HepG2 (cell line): Measurements from ENCODE around the gene NCF2. TPM values are rescaled to one million over a fixed set of nuclear protein-coding genes. Genes with fewer than 3 reads are reported as not detected.

ENCODE experiments used
- ARNTL ChIP-seq: sonication (generic); formaldehyde crosslinking; IDR thresholded peaks from 2 replicates; pipeline ENCODE4 v1.4.0; 2020; ENCODE audit warnings: mild to moderate bottlenecking, missing genetic modification reagents
- CEBPB ChIP-seq: IDR thresholded peaks from 2 replicates; pipeline ENCODE4 v1.6.1; 2011; ENCODE audit warnings: low read depth, low read length, improper control_type of control experiment, borderline replicate concordance
- KMT2B ChIP-seq: IDR thresholded peaks from 2 replicates; pipeline ENCODE4 v1.6.1; 2016; ENCODE audit warnings: missing genetic modification reagents, missing compliant biosample characterization
- MEIS1 ChIP-seq: sonication (generic); formaldehyde crosslinking; IDR thresholded peaks from 2 replicates; pipeline ENCODE4 v1.9.0; 2021; ENCODE audit warnings: mild to moderate bottlenecking, missing genetic modification reagents, moderate library complexity, borderline replicate concordance
- PCBP1 ChIP-seq: fragments of 200-400 bp; formaldehyde crosslinking; IDR thresholded peaks from 2 replicates; pipeline ENCODE4 v1.6.1; 2017; ENCODE audit warnings: mild to moderate bottlenecking, low read depth, low read length, borderline replicate concordance
- RBAK ChIP-seq: sonication (generic); formaldehyde crosslinking; IDR thresholded peaks from 2 replicates; pipeline ENCODE4 v1.5.1; 2020; ENCODE audit warnings: mild to moderate bottlenecking, missing genetic modification reagents
- SP1 ChIP-seq, 2 experiments: fragments of 450-650 bp in 1 of 2; sonication (generic) in 1 of 2; formaldehyde crosslinking in 1 of 2; IDR thresholded peaks; 2 replicates each; pipeline versions ENCODE4 v1.4.0 to v1.6.1; 2016 to 2020; ENCODE audit warnings: missing genetic modification reagents in 1 of 2
- ZBTB42 ChIP-seq: sonication (generic); formaldehyde crosslinking; IDR thresholded peaks from 2 replicates; pipeline ENCODE4 v1.5.0; 2020; ENCODE audit warnings: mild to moderate bottlenecking, missing genetic modification reagents
- ZIK1 ChIP-seq: sonication (generic); formaldehyde crosslinking; IDR thresholded peaks from 2 replicates; pipeline ENCODE4 v1.5.0; 2020; ENCODE audit warnings: mild to moderate bottlenecking, low read depth, missing genetic modification reagents, borderline replicate concordance
- ZNF232 ChIP-seq: sonication (generic); formaldehyde crosslinking; IDR thresholded peaks from 2 replicates; pipeline ENCODE4 v1.4.0; 2020; ENCODE audit warnings: missing genetic modification reagents, borderline replicate concordance
- ZNF674 ChIP-seq: sonication (generic); formaldehyde crosslinking; IDR thresholded peaks from 2 replicates; pipeline ENCODE4 v1.5.0; 2020; ENCODE audit warnings: low read depth, mild to moderate bottlenecking, missing genetic modification reagents
- ZNF839 ChIP-seq: sonication (generic); formaldehyde crosslinking; IDR thresholded peaks from 2 replicates; pipeline ENCODE4 v1.4.0; 2020; ENCODE audit warnings: missing genetic modification reagents, mild to moderate bottlenecking, borderline replicate concordance
- ZSCAN22 ChIP-seq: sonication (generic); formaldehyde crosslinking; IDR thresholded peaks from 2 replicates; pipeline ENCODE4 v1.4.0; 2020; ENCODE audit warnings: mild to moderate bottlenecking, missing genetic modification reagents
- polyA plus RNA-seq, 8 experiments: library from polyadenylated mRNA; depleted of rRNA in 3 of 8; stranded (reverse) in 7 of 8; unstranded in 1 of 8; fragments of >200 nt; fragmentation: Illumina TruSeq in 4 of 8; extraction: Trizol in 4 of 8; gene quantifications; 2 replicates each; pipeline versions ENCODE4 v1.2.1 to v1.2.3, GENCODE V29; 2011 to 2016; ENCODE audit warnings: low read depth in 4 of 8, missing spikeins in 1 of 8, mixed read lengths in 1 of 8; ENCODE audit not compliant: insufficient read depth in 1 of 8
- total RNA-seq, 5 experiments: library from RNA; depleted of rRNA; stranded (reverse); fragments of >200 nt; fragmentation: Illumina TruSeq; extraction: Trizol; gene quantifications; 2 replicates each; pipeline ENCODE4 v1.2.3, GENCODE V29; 2016; ENCODE audit warnings: low read depth in 1 of 5
- TF ChIP-seq, protein P1 (sequence below): sonication (generic); formaldehyde crosslinking; IDR thresholded peaks from 2 replicates; pipeline ENCODE4 v1.4.0; 2020; ENCODE audit warnings: missing genetic modification reagents
- TF ChIP-seq, protein P2 (sequence below): sonication (generic); formaldehyde crosslinking; IDR thresholded peaks from 2 replicates; pipeline ENCODE4 v1.8.0; 2022; ENCODE audit warnings: low read depth, missing genetic modification reagents
- TF ChIP-seq, protein P3 (sequence below): sonication (generic); formaldehyde crosslinking; IDR thresholded peaks from 2 replicates; pipeline ENCODE4 v1.4.0; 2020; ENCODE audit warnings: missing genetic modification reagents
- TF ChIP-seq, protein P4 (sequence below): IDR thresholded peaks from 2 replicates; pipeline ENCODE4 v1.6.1; 2016

The NCF2 gene
- total and polyA plus RNA-seq, 2 of the 13 experiments (the other 11 are each of a cell fraction or from before 2014, with no cell fraction given), result 0.18 to 0.46 TPM

DNA sequence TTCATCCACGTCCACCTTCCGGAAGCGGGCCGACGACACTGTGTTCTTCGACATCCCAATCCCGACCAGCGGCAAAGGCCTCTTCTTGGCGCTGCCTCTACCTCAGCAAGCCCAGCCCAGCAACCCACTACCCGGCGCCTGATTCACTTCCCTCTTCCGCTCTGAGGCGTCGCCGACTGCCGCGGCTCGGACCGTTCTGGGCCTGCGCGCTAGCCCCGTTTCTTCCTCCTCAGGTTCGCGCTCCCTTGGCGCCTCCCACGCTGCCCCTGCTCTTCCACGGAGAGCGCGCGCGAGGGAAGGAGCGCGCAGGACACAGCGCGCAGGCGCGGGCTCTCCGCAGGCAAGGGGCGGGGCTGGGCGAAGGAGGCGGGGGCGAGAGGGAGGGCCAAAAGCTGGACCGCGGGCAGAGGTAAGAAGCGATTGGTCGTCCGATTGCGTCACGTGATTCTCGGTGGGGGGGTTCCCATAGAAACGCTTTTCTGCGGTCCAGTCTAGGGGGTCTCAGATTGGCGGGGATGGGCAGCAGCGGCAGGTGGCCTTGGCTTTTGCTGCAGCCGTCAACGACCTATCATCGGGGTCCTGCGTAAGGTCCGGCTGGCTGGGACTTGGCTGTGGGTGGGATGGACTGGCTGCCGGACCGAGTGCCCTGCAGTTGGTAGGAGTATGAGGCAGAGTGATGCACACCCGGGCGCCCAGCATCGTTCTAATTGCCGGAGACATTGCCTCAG is 45.5 kb upstream of the NCF2 start, which contains the start of gene ARPC5 (continued):
- TF ChIP-seq, protein P1, sequence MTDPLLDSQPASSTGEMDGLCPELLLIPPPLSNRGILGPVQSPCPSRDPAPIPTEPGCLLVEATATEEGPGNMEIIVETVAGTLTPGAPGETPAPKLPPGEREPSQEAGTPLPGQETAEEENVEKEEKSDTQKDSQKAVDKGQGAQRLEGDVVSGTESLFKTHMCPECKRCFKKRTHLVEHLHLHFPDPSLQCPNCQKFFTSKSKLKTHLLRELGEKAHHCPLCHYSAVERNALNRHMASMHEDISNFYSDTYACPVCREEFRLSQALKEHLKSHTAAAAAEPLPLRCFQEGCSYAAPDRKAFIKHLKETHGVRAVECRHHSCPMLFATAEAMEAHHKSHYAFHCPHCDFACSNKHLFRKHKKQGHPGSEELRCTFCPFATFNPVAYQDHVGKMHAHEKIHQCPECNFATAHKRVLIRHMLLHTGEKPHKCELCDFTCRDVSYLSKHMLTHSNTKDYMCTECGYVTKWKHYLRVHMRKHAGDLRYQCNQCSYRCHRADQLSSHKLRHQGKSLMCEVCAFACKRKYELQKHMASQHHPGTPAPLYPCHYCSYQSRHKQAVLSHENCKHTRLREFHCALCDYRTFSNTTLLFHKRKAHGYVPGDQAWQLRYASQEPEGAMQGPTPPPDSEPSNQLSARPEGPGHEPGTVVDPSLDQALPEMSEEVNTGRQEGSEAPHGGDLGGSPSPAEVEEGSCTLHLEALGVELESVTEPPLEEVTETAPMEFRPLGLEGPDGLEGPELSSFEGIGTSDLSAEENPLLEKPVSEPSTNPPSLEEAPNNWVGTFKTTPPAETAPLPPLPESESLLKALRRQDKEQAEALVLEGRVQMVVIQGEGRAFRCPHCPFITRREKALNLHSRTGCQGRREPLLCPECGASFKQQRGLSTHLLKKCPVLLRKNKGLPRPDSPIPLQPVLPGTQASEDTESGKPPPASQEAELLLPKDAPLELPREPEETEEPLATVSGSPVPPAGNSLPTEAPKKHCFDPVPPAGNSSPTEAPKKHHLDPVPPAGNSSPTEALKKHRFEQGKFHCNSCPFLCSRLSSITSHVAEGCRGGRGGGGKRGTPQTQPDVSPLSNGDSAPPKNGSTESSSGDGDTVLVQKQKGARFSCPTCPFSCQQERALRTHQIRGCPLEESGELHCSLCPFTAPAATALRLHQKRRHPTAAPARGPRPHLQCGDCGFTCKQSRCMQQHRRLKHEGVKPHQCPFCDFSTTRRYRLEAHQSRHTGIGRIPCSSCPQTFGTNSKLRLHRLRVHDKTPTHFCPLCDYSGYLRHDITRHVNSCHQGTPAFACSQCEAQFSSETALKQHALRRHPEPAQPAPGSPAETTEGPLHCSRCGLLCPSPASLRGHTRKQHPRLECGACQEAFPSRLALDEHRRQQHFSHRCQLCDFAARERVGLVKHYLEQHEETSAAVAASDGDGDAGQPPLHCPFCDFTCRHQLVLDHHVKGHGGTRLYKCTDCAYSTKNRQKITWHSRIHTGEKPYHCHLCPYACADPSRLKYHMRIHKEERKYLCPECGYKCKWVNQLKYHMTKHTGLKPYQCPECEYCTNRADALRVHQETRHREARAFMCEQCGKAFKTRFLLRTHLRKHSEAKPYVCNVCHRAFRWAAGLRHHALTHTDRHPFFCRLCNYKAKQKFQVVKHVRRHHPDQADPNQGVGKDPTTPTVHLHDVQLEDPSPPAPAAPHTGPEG (CRISPR knock-in tag), result peak; percentile 52; the same call in 1 of the 2 replicates
- TF ChIP-seq CEBPB, result peak; percentile 85
- peak; percentile 26; the same call in 1 of the 2 replicates for TF ChIP-seq PCBP1
- TF ChIP-seq, protein P2, sequence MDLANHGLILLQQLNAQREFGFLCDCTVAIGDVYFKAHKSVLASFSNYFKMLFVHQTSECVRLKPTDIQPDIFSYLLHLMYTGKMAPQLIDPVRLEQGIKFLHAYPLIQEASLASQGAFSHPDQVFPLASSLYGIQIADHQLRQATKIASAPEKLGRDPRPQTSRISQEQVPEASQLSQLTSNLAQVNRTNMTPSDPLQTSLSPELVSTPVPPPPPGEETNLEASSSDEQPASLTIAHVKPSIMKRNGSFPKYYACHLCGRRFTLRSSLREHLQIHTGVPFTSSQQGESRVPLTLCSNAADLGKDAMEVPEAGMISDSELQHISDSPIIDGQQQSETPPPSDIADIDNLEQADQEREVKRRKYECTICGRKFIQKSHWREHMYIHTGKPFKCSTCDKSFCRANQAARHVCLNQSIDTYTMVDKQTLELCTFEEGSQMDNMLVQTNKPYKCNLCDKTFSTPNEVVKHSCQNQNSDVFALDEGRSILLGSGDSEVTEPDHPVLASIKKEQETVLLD (CRISPR knock-in tag), result no peak
- TF ChIP-seq RBAK (CRISPR knock-in tag), result no peak; the same call in 1 of the 2 replicates
- TF ChIP-seq ZBTB42 (CRISPR knock-in tag), result no peak
- peak; percentile 55 for TF ChIP-seq KMT2B
- TF ChIP-seq, protein P3, sequence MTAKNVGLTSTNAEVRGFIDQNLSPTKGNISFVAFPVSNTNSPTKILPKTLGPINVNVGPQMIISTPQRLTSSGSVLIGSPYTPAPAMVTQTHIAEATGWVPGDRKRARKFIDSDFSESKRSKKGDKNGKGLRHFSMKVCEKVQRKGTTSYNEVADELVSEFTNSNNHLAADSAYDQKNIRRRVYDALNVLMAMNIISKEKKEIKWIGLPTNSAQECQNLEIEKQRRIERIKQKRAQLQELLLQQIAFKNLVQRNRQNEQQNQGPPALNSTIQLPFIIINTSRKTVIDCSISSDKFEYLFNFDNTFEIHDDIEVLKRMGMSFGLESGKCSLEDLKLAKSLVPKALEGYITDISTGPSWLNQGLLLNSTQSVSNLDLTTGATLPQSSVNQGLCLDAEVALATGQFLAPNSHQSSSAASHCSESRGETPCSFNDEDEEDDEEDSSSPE (CRISPR knock-in tag), result peak; percentile 91
- no peak for TF ChIP-seq ZNF839 (CRISPR knock-in tag)
- TF ChIP-seq, protein P4, sequence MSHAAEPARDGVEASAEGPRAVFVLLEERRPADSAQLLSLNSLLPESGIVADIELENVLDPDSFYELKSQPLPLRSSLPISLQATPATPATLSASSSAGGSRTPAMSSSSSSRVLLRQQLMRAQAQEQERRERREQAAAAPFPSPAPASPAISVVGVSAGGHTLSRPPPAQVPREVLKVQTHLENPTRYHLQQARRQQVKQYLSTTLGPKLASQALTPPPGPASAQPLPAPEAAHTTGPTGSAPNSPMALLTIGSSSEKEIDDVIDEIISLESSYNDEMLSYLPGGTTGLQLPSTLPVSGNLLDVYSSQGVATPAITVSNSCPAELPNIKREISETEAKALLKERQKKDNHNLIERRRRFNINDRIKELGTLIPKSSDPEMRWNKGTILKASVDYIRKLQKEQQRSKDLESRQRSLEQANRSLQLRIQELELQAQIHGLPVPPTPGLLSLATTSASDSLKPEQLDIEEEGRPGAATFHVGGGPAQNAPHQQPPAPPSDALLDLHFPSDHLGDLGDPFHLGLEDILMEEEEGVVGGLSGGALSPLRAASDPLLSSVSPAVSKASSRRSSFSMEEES (CRISPR knock-in tag), result peak; percentile 30; the same call in 1 of the 2 replicates
- TF ChIP-seq MEIS1 (CRISPR knock-in tag), result peak; percentile 36; the same call in 1 of the 2 replicates
- no peak for TF ChIP-seq SP1 (IDR thresholded peaks at IDR 0.05)
- TF ChIP-seq SP1 (CRISPR knock-in tag; IDR thresholded peaks at IDR 0.05), result peak; percentile 23
- TF ChIP-seq ZIK1 (CRISPR knock-in tag), result peak; percentile 61; the same call in 1 of the 2 replicates
- peak; percentile 70; the same call in 1 of the 2 replicates for TF ChIP-seq ZNF232
- TF ChIP-seq ARNTL (CRISPR knock-in tag), result peak; percentile 23; the same call in 1 of the 2 replicates
- no peak for TF ChIP-seq ZSCAN22 (CRISPR knock-in tag)
- 0 out of 2 replicates have a peak, but pooled peaks have one; percentile 91 for TF ChIP-seq ZNF674
